ENCODE results near the gene CDR2L.
"Not testable (repeated sequence)": the region's sequence is repeated elsewhere in the genome, so short reads cannot be mapped to it uniquely, and the experiment has no call there.

CDR2L gene

DNA sequence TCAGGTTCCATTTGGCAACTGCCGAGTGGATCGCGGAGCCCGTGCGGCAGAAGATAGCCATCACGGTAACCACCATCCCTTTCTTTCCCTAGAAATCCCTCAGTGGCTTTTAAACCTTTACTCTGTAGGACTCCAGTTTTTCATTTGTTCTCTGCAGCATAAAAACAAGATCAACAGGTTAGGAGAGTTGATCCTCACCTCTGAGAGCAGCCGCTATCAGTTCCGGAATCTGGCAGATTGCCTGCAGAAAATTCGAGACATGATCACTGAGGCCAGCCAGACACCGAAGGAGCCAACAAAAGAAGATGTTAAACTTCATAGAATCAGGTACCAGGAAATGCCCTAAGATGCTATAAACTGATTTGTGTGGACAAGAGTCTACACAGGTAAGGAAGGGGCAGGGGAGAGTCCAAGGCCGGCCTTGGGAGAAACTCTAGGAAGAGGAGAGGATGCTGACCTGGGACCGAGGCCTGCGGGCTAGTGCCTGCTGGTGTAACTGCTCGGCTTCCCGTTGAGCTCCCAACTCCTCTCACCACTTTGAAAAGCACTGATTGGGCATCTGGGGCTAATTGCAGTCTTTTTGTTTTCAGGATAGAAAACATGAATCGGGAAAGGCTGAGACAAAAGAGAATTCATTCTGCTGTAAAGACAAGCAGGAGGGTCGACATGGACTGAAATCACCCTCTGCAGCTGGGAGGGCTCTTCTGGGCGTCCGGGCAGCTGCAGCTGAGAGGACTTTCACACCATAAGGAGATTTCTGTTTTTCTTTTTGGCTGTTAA is 33.1 kb downstream of the CDR2L start:
- Histone ChIP-seq H3K4me1 (ENCODE audit: control insufficient read depth in 1 of 2, insufficient read depth in 1 of 2, low read depth in 1 of 2, low read length in 1 of 2) (peaks cover 10 to 18% of the 10 kb centered on the region in 2 experiments), H3K4me3 (ENCODE audit: low read depth in 1 of 2, low read length in 1 of 2) (no peak overlapping the region), H3K27me3 (no peaks in the 10 kb centered on the region), H3K27ac (no peak overlapping the region), H3K36me3 (peaks cover 26% of the 10 kb centered on the region), H3K9me3 (no peaks in the 10 kb centered on the region)
- no peak for TF ChIP-seq CTCF (IDR thresholded peaks at IDR 0.05)

DNA sequence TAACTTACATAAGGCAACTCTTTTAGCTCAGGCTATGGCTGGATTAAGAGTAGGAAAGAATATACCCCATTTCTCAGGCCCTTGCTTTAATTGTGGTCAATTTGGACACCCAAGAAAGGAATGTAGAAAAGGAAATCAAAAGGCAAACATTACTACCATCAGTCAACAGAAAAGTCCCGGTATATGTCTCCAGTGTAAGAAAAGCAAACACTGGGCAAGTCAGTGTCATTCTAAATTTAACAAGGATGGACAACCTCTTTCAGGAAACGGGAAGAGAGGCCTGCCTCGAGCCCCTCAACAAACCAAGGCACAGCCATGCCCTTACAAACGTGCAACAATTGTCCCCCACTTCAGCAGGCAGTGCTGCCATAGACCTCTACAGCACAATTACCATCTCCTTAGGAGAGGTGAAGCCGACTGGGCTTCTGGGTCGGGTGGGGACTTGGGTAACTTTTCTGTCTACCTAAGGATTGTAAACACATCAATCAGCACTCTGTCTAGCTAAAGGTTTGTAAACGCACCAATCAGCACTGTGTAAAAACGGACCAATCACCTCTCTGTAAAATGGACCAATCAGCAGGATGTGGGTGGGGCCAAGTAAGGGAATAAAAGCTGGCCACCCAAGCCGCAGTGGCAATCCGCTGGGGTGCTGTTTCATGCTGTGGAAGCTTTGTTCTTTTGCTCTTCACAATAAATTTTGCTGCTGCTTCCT is 37.4 kb downstream of the CDR2L start:
- H3K36me3 ChIP-seq, result peaks cover 26% of the 10 kb centered on the region
- no peaks in the 10 kb centered on the region for H3K27me3 ChIP-seq
- H3K27ac ChIP-seq, result no peak overlapping the region
- no peak for TF ChIP-seq CTCF (IDR thresholded peaks at IDR 0.05)
- H3K4me3 ChIP-seq (ENCODE audit: low read depth in 1 of 2, low read length in 1 of 2), result no peak overlapping the region
- peaks cover 31 to 39% of the 10 kb centered on the region in 2 experiments for H3K4me1 ChIP-seq (ENCODE audit: control insufficient read depth in 1 of 2, insufficient read depth in 1 of 2, low read depth in 1 of 2, low read length in 1 of 2)
- no peaks in the 10 kb centered on the region for H3K9me3 ChIP-seq

DNA sequence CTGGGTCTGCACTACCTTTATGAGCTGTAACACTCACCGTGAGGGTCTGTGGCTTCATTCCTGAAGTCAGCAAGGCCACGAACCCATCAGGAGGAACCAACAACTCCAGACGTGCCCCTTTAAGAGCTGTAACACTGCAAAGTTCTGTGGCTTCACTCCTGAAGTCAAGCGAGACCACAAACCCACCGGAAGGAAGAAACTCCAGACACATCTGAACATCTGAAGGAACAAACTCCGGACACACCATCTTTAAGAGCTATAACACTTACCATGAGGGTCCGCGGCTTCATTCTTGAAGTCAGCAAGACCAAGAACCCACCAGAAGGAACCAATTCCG is 37.9 kb downstream of the CDR2L start:
- peaks cover 31 to 39% of the 10 kb centered on the region in 2 experiments for H3K4me1 ChIP-seq (ENCODE audit: control insufficient read depth in 1 of 2, insufficient read depth in 1 of 2, low read depth in 1 of 2, low read length in 1 of 2)
- not testable (repeated sequence) for H3K9me3 ChIP-seq; H3K4me3 ChIP-seq (ENCODE audit: low read depth in 1 of 2, low read length in 1 of 2); H3K27me3 ChIP-seq; H3K27ac ChIP-seq
- H3K36me3 ChIP-seq, result peaks cover 22% of the 10 kb centered on the region

GRCh38 chr17:75026650-75027049 is 39.2 kb downstream of the CDR2L start:
- H3K27ac ChIP-seq; H3K36me3 ChIP-seq; H3K4me3 ChIP-seq (ENCODE audit: low read depth in 1 of 2, low read length in 1 of 2); H3K27me3 ChIP-seq; H3K9me3 ChIP-seq: not testable (repeated sequence)
- H3K4me1 ChIP-seq (ENCODE audit: control insufficient read depth in 1 of 2, insufficient read depth in 1 of 2, low read depth in 1 of 2, low read length in 1 of 2), result peaks cover 31 to 39% of the 10 kb centered on the region in 2 experiments

DNA sequence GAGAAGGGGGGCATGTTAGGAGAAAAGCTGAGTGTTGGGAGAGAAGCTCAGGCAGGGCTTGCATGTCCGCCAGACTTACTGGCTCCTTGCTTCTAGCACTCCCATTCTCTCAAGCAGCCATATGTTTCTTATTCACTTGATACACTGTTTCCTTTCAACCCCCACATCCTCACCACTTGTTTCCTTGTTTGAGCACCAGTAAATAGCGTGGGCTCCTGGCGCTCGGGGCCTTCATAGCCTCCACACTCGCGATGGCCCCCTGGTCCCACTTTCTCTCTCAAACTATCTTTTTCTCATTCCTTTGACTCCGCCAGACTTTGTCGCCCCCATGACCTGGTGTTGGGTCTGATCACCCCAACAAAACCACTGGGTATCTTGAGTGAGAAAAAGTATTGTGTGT is 42.7 kb downstream of the CDR2L start:
- Histone ChIP-seq H3K4me3 (ENCODE audit: low read depth in 1 of 2, low read length in 1 of 2) (no peak overlapping the region), H3K27me3 (peaks cover 34% of the 10 kb centered on the region), H3K36me3 (no peaks in the 10 kb centered on the region), H3K27ac (no peak overlapping the region), H3K4me1 (ENCODE audit: control insufficient read depth in 1 of 2, insufficient read depth in 1 of 2, low read depth in 1 of 2, low read length in 1 of 2) (peaks cover 53 to 55% of the 10 kb centered on the region in 2 experiments), H3K9me3 (no peaks in the 10 kb centered on the region)
- no peak for TF ChIP-seq CTCF (IDR thresholded peaks at IDR 0.05)

DNA sequence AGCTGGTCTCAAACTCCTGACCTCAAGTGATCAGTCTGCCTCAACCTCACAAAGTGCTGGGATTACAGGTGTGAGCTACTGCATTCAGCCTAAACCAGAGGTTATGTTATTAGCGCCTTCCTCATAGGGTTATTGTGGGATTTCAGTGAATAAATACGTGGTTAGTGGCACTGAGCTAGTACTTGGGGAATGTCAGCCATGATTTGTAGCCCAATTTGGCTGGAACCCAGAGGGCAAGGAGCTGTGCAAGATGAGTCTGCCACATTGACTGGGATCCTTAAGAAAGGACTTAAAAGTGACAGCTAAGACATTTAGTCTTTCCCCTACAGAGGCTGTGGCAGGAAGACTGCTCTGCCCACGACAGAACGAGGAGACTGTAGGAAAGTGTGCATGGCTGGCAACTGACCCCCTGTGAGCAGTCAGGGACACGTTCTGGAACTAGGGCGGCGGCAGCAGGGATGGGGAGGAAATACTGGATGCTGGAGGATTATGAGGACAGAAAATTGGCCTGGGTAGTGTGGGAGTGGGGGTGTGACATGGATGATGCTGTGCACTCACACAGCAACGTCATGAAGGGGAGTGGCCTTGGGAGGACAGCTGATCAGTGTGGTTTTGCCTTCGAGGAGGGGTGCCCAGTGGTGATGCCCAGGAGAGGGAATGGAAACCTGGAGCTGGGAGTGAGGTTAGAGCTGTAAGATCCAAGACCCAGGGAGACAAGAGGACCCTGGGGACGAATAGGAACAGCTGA is 44.7 kb downstream of the CDR2L start:
- TF ChIP-seq CTCF (IDR thresholded peaks at IDR 0.05), result no peak
- no peaks in the 10 kb centered on the region for H3K9me3 ChIP-seq
- H3K4me1 ChIP-seq (ENCODE audit: control insufficient read depth in 1 of 2, insufficient read depth in 1 of 2, low read depth in 1 of 2, low read length in 1 of 2), result peaks cover 39 to 40% of the 10 kb centered on the region in 2 experiments
- H3K36me3 ChIP-seq, result no peaks in the 10 kb centered on the region
- H3K27me3 ChIP-seq, result peaks cover 36% of the 10 kb centered on the region
- H3K4me3 ChIP-seq (ENCODE audit: low read depth in 1 of 2, low read length in 1 of 2), result peak overlapping the region; percentile 8 to 32
- no peak overlapping the region for H3K27ac ChIP-seq

Data from neutrophil (primary cell).